K562 (cell line): ENCODE data around the gene SLC4A5. TPM values are rescaled to one million over a fixed set of nuclear protein-coding genes. Genes with fewer than 3 reads are reported as not detected.

Source experiments
- CEBPG ChIP-seq, 3 experiments: fragments of 200-800 bp in 1 of 3; sonication (Bioruptor generic) in 1 of 3; sonication (generic) in 1 of 3; formaldehyde crosslinking in 1 of 3; IDR thresholded peaks in 2 of 3; conservative IDR thresholded peaks in 1 of 3; 2 replicates each; pipeline versions ENCODE4 v1.6.1 to v1.8.0; 2016 to 2022; ENCODE audit warnings: missing compliant biosample characterization in 2 of 3, missing genetic modification characterization in 2 of 3, mild to moderate bottlenecking in 1 of 3, missing genetic modification reagents in 1 of 3
- ELF1 ChIP-seq: fragments of 200-800 bp; sonication (Bioruptor generic); IDR thresholded peaks from 2 replicates; pipeline ENCODE4 v1.6.1; 2016; ENCODE audit warnings: missing genetic modification characterization, missing compliant biosample characterization
- EP300 ChIP-seq: IDR thresholded peaks from 2 replicates; pipeline ENCODE4 v1.6.1; 2012; ENCODE audit warnings: low read length, improper control_type of control experiment
- FOSL1 ChIP-seq: fragments of 200-800 bp; sonication (Bioruptor generic); conservative IDR thresholded peaks from 2 replicates; pipeline ENCODE4 v1.6.1; 2016; ENCODE audit warnings: missing genetic modification characterization, missing compliant biosample characterization
- FOXJ3 ChIP-seq: sonication (generic); formaldehyde crosslinking; IDR thresholded peaks from 2 replicates; pipeline ENCODE4 v1.4.0; 2020; ENCODE audit warnings: mild to moderate bottlenecking, missing genetic modification reagents
- JUND ChIP-seq, 2 experiments: IDR thresholded peaks; 2 replicates in 1 of 2; 3 replicates in 1 of 2; pipeline ENCODE4 v1.6.1; 2011; ENCODE audit warnings: borderline replicate concordance in 2 of 2, low read depth in 2 of 2, low read length in 2 of 2, improper control_type of control experiment in 1 of 2, missing biosample characterization in 1 of 2, missing genetic modification characterization in 1 of 2, missing genetic modification reagents in 1 of 2
- KDM1A ChIP-seq, 2 experiments: fragments of 450-650 bp; IDR thresholded peaks; 2 replicates each; pipeline ENCODE4 v1.6.1; 2016; ENCODE audit warnings: mild to moderate bottlenecking in 2 of 2
- MAX ChIP-seq: sonication (generic); formaldehyde crosslinking; IDR thresholded peaks from 2 replicates; pipeline ENCODE4 v1.9.0; 2022; ENCODE audit warnings: mild to moderate bottlenecking, missing genetic modification reagents
- MYBL2 ChIP-seq, 2 experiments: fragments of 450-650 bp in 1 of 2; sonication (generic) in 1 of 2; formaldehyde crosslinking in 1 of 2; IDR thresholded peaks; 2 replicates each; pipeline versions ENCODE4 v1.6.1 to v1.8.1; 2017 to 2022; ENCODE audit warnings: borderline replicate concordance in 1 of 2, inconsistent platforms in 1 of 2, low read depth in 1 of 2, mild to moderate bottlenecking in 1 of 2, missing genetic modification reagents in 1 of 2, moderate library complexity in 1 of 2
- POLR2B ChIP-seq: fragments of 450-650 bp; IDR thresholded peaks from 2 replicates; pipeline ENCODE4 v1.6.1; 2018; ENCODE audit warnings: low read depth; ENCODE audit not compliant: partially characterized antibody
- POLR2G ChIP-seq: fragments of 200-400 bp; formaldehyde crosslinking; IDR thresholded peaks from 2 replicates; pipeline ENCODE4 v1.6.1; 2017; ENCODE audit warnings: low read depth, mild to moderate bottlenecking, antibody characterized with exemption, low read length, moderate library complexity
- RAD51 ChIP-seq: fragments of 450-650 bp; IDR thresholded peaks from 2 replicates; pipeline ENCODE4 v1.7.1; 2016; ENCODE audit warnings: low read depth, mild to moderate bottlenecking, borderline replicate concordance
- SMAD2 ChIP-seq: fragments of 150-350 bp; IDR thresholded peaks from 2 replicates; pipeline ENCODE4 v1.6.1; 2014; ENCODE audit warnings: low read depth, mild to moderate bottlenecking, low read length
- SMAD4 ChIP-seq: fragments of 250-450 bp; sonication (Bioruptor Pico); conservative IDR thresholded peaks from 2 replicates; pipeline ENCODE4 v1.8.0; 2021; ENCODE audit warnings: inconsistent platforms, mild to moderate bottlenecking, moderate library complexity
- SMARCA4 ChIP-seq: fragments of 450-650 bp; IDR thresholded peaks from 2 replicates; pipeline ENCODE4 v1.6.1; 2016
- TRIM24 ChIP-seq, 2 experiments: fragments of 450-650 bp; IDR thresholded peaks; 2 replicates each; pipeline ENCODE4 v1.6.1; 2016
- VEZF1 ChIP-seq: fragments of 200-800 bp; sonication (Bioruptor generic); IDR thresholded peaks from 2 replicates; pipeline ENCODE4 v1.6.1; 2017; ENCODE audit warnings: missing genetic modification characterization, missing compliant biosample characterization
- YBX1 ChIP-seq: fragments of 450-650 bp; IDR thresholded peaks from 2 replicates; pipeline ENCODE4 v1.7.1; 2016; ENCODE audit warnings: mild to moderate bottlenecking
- ZNF121 ChIP-seq: sonication (generic); formaldehyde crosslinking; conservative IDR thresholded peaks from 2 replicates; pipeline ENCODE4 v1.8.0; 2022; ENCODE audit warnings: missing genetic modification reagents
- ZNF316 ChIP-seq: fragments of 450-650 bp; IDR thresholded peaks from 2 replicates; pipeline ENCODE4 v1.6.1; 2016
- polyA plus RNA-seq, 8 experiments: library from polyadenylated mRNA; depleted of rRNA in 4 of 8; stranded (reverse) in 5 of 8; unstranded in 3 of 8; fragments of >200 nt; fragmentation: Nextera tagmentation in 2 of 8; fragmentation: Illumina TruSeq in 1 of 8; extraction: Ambion mirVana in 2 of 8; extraction: Trizol in 1 of 8; gene quantifications; 2 replicates each; pipeline versions ENCODE4 v1.2.1 to v1.2.3, GENCODE V29; 2011 to 2014; ENCODE audit warnings: inconsistent platforms in 1 of 8, missing spikeins in 1 of 8
- total RNA-seq, 7 experiments: library from RNA; depleted of rRNA in 6 of 7; stranded (reverse); fragments of >200 nt in 6 of 7; fragmentation: Illumina TruSeq in 2 of 7; extraction: Trizol in 2 of 7; gene quantifications; 2 replicates each; pipeline versions ENCODE4 v1.2.1 to v1.2.3, GENCODE V29; 2011 to 2021; ENCODE audit warnings: low replicate concordance in 1 of 7
- TF ChIP-seq, protein P1 (sequence below): fragments of 450-650 bp; IDR thresholded peaks from 2 replicates; pipeline ENCODE4 v1.6.1; 2017; ENCODE audit warnings: antibody characterized with exemption, mild to moderate bottlenecking
- TF ChIP-seq, protein P2 (sequence below): fragments of 250-450 bp; sonication (Bioruptor Pico); IDR thresholded peaks from 2 replicates; pipeline ENCODE4 v1.5.0; 2021

SLC4A5 gene
- total and polyA plus RNA-seq, 9 of the 15 experiments (the other 6 are each of a cell fraction or from before 2014, with no cell fraction given): 0.03 to 0.77 (median 0.14) TPM; not detected in 1

GRCh38 chr2:74186038-74186437, 157.2 kb downstream of the SLC4A5 start (continued):
- TF ChIP-seq, protein P1, sequence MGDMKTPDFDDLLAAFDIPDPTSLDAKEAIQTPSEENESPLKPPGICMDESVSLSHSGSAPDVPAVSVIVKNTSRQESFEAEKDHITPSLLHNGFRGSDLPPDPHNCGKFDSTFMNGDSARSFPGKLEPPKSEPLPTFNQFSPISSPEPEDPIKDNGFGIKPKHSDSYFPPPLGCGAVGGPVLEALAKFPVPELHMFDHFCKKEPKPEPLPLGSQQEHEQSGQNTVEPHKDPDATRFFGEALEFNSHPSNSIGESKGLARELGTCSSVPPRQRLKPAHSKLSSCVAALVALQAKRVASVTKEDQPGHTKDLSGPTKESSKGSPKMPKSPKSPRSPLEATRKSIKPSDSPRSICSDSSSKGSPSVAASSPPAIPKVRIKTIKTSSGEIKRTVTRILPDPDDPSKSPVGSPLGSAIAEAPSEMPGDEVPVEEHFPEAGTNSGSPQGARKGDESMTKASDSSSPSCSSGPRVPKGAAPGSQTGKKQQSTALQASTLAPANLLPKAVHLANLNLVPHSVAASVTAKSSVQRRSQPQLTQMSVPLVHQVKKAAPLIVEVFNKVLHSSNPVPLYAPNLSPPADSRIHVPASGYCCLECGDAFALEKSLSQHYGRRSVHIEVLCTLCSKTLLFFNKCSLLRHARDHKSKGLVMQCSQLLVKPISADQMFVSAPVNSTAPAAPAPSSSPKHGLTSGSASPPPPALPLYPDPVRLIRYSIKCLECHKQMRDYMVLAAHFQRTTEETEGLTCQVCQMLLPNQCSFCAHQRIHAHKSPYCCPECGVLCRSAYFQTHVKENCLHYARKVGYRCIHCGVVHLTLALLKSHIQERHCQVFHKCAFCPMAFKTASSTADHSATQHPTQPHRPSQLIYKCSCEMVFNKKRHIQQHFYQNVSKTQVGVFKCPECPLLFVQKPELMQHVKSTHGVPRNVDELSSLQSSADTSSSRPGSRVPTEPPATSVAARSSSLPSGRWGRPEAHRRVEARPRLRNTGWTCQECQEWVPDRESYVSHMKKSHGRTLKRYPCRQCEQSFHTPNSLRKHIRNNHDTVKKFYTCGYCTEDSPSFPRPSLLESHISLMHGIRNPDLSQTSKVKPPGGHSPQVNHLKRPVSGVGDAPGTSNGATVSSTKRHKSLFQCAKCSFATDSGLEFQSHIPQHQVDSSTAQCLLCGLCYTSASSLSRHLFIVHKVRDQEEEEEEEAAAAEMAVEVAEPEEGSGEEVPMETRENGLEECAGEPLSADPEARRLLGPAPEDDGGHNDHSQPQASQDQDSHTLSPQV: peak; percentile 73
- TF ChIP-seq MAX (CRISPR knock-in tag) (no peak), KDM1A (IDR thresholded peaks at IDR 0.05) (0 out of 4 replicates have a peak, but pooled peaks of 1 of the 2 experiments have one; percentile 22), RAD51 (0 out of 2 replicates have a peak, but pooled peaks have one; percentile 9), TRIM24 (IDR thresholded peaks at IDR 0.05) (peak; percentile 43 to 65; a peak in 3 of 4 replicates), MYBL2 (IDR thresholded peaks at IDR 0.05; ENCODE audit: low read depth) (no peak), MYBL2 (CRISPR knock-in tag; IDR thresholded peaks at IDR 0.05; ENCODE audit: borderline replicate concordance) (no peak), ZNF121 (CRISPR knock-in tag) (peak; percentile 68), SMARCA4 (peak; percentile 87), ELF1 (tag) (peak; percentile 29; the same call in 1 of the 2 replicates), SMAD4 (peak; percentile 73), YBX1 (no peak), CEBPG (CRISPR knock-in tag; IDR thresholded peaks at IDR 0.05) (peak; percentile 25; the same call in 1 of the 2 replicates), CEBPG (tag; conservative IDR thresholded peaks at IDR 0.05 in 1 of 2, IDR thresholded peaks at IDR 0.05 in 1 of 2) (no peak), SMAD2 (no peak), JUND (IDR thresholded peaks at IDR 0.05; ENCODE audit: borderline replicate concordance, low read depth, low read length) (peak; percentile 69), JUND (tag; IDR thresholded peaks at IDR 0.05; ENCODE audit: borderline replicate concordance, low read depth, low read length) (peak; percentile 65; the same call in 1 of the 3 replicates), POLR2B (peak; percentile 43), ZNF316 (no peak; the same call in 1 of the 2 replicates), FOSL1 (tag) (0 out of 2 replicates have a peak, but pooled peaks have one; percentile 47), VEZF1 (CRISPR knock-in tag) (peak; percentile 70), EP300 (peak; percentile 61), FOXJ3 (CRISPR knock-in tag) (no peak), POLR2G (0 out of 2 replicates have a peak, but pooled peaks have one; percentile 24)
- TF ChIP-seq, protein P2, sequence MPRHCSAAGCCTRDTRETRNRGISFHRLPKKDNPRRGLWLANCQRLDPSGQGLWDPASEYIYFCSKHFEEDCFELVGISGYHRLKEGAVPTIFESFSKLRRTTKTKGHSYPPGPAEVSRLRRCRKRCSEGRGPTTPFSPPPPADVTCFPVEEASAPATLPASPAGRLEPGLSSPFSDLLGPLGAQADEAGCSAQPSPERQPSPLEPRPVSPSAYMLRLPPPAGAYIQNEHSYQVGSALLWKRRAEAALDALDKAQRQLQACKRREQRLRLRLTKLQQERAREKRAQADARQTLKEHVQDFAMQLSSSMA (CRISPR knock-in tag): no peak
